NCI-H1417 (cell line): ENCODE data around the gene TLE6.
A peak's percentile ranks its signal among the peaks of the same experiment; 100 is the strongest.
"Not testable (repeated sequence)": the region's sequence is repeated elsewhere in the genome, so short reads cannot be mapped to it uniquely, and the experiment has no call there.

Experiments
- DNase-seq, 3 experiments: peaks; one replicate each; lab custom pipeline; 2025; lab: John Stamatoyannopoulos, UW

Gene TLE6

GRCh38 chr19:2977001-2977745 lies at the start of gene TLE6:
TLE6 (plus strand) TSS chr19:2977564; CDS start chr19:2978234, 670 bp downstream.
- DNase-seq: peak; percentile 98 to 99 (median 99)

GRCh38 chr19:2933490-2933910 lies 43.9 kb upstream of the TLE6 start:
- no peak for DNase-seq

DNA sequence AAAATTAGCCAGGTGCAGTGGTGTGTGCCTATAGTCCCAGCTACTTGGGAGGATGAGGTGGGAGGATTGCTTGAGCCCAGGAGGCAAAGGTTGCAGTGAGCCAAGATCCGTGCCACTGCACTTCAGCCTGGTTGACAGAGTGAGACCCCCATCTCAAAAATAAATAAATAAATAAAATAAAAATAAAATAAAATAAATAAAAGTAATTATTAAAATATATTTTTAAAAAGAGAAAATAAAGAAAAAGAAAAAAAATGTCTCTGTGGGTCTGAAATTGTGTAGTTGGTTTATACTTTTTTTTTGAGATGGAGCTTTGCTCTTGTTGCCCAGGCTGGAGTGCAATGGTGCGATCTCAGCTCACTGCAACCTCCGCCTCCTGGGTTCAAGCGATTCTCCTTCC lies 41.5 kb upstream of the TLE6 start:
- not testable (repeated sequence) for DNase-seq

- no peak for DNase-seq
Measured at GRCh38 chr19:2942928-2943640, 34.3 kb upstream of the TLE6 start.

GRCh38 chr19:2944403-2944774 lies 33.0 kb upstream of the TLE6 start:
- DNase-seq: no peak

DNA sequence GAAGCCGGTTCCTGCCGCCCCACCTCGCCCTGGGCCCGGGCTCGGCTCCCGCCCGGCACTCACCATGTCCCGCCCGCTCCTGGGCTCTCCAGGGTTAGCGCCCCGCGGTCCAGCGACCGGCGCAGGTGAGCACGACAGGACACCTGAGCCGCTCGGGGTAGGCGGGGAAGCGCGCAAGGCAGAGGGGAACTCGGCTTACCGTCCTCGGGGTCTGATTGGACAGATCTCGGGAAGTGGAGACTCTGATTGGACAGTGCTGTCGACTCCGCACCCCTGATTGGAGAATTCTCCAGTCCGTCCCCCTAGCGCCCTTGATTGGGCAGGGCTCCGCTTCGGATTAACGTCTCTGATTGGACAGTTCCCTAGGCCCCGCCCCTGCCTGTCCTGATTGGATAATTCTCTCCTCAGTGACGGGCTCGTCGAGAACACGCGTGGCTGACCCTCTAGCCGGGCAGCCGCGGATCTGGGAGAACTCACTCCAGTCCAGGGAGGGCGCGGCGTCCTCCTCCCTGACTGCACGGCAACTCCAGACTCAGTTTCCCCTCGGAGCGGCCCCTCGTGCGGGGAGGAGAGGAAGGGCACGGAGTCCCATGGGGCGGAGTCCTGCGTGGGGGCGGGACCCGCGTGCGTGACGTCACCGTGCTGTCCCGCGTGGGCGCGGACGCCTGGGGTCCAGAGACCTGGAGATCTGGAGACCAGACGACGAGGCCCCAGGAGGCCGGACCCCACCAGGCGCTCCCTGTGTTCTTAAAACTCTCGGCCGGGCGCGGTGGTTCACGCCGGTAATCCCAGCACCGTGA lies 32.4 kb upstream of the TLE6 start, which contains the start of gene ZNF77:
TSS of gene ZNF77 (minus strand) at position 197 of the 800 bp plus-strand sequence. CDS start at position 66, 131 bp downstream.
- peak; percentile 100 for DNase-seq

GRCh38 chr19:2945575-2946184 lies 31.7 kb upstream of the TLE6 start:
- DNase-seq: no peak

DNA sequence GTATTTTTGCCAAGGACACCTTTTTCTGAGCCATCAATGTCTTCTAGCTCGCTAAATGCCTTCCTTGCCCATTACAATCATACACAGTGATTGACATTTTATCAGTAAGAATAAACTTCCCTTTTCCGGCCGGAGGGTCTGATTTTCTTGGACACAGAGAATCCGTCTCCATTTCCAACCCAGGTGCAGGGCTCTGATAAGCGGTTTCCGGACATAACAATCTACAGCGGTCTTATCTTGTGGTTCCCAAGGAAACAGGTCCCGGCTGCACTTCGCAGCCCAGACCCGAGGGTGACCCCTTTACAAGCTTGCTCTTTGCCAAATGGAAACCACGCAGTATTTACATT lies 27.5 kb upstream of the TLE6 start:
- peak in 1 of 3 experiments; percentile 72 for DNase-seq

GRCh38 chr19:2950286-2951124 lies 26.9 kb upstream of the TLE6 start:
- peak; percentile 99 to 100 (median 100) for DNase-seq

- peak in 2 of 3 experiments; percentile 26 to 64 for DNase-seq
Measured at GRCh38 chr19:2952953-2953481, 24.3 kb upstream of the TLE6 start.

- DNase-seq: no peak
Measured at GRCh38 chr19:2957160-2957559, 20.2 kb upstream of the TLE6 start.

DNA sequence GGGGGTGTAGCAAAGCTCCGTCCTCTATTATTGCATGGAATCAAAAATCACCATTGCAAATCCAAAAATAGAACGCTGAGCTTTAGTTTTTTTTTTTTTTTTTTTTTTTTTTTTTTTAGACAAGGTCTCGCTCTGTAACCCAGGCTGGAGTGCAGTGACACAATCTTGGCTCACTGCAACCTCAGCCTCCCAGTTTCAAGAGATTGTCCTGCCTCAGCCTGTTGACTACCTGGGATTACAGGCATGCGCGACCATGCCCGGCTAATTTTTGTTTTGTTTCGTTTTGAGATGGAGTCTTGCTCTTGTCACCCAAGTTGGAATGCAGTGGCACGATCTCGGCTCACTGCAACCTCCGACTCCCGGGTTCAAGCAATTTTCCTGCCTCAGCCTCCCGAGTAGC lies 17.2 kb upstream of the TLE6 start:
- DNase-seq: no peak

DNA sequence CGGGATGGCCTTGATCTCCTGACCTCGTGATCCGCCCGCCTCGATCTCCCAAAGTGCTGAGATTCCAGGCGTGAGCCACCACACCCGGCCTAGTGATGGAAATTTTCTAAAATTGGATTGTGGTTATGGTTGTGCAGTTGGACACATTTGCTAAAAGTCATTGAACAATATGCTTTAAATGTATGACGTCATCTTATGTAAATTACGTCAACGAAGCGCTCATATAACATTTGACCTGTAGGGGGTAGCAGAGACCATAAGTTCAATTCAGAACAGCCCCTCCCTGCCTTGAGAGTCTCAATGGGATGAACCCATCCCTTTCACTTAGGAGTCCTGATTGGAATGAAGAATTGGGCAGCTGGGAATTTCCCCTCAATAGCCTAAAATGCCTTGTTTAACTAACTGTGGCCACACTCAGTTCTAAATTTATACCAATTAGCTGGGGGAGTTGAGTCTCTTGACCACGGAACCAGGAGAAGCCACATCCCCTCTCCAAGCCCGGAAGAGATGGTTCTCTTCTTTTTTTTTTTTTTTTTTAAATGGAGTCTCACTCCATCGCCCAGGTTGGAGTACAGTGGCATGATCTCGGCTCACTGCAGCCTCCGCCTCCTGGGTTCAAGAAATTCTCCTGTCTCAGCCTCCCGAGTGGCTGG lies 15.2 kb upstream of the TLE6 start:
- peak; percentile 72 to 94 (median 92) for DNase-seq

- DNase-seq: no peak
Measured at GRCh38 chr19:2963122-2963521, 14.2 kb upstream of the TLE6 start.

- not testable (repeated sequence) for DNase-seq
Measured at GRCh38 chr19:2963631-2964030, 13.7 kb upstream of the TLE6 start.

GRCh38 chr19:2964874-2965273 lies 12.5 kb upstream of the TLE6 start:
- DNase-seq: no peak

DNA sequence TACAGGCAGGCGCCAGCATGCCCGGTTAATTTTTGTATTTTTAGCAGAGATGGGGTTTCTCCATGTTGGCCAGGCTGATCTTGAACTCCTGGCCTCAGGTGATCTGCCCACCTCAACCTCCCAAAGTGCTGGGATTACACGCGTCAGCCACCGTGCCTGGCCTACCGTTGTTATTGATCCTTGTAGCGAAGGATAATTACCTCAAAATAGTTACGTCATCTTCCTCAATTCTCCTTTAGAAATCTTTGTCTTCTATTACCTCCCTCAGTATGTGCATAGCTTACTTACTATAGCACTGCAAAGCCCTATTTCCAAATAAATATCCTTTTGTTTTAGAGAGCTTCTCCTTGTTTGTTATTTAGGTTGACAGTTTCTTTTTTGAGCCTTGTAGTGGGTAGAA lies 9.4 kb upstream of the TLE6 start:
- no peak for DNase-seq

DNA sequence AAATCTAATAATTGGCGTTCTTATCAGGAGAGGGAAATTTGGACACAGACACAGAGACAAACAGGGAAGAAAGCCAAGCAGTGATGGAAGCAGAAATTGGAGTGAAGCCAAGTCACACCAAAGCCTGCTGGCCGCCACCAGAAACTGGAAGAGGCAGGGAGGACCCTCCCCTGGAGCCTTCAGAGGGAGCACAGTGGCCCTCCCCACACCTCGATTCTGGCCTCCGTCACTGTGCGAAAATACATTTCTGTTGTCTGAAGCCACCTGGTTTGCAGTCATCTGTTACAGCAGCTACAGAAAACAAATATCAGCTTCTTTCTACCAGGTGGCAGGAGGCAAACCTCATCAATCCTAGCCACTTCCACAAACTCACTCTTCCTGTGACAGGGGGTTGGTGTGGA lies 8.3 kb upstream of the TLE6 start:
- peak; percentile 88 to 98 (median 91) for DNase-seq

DNA sequence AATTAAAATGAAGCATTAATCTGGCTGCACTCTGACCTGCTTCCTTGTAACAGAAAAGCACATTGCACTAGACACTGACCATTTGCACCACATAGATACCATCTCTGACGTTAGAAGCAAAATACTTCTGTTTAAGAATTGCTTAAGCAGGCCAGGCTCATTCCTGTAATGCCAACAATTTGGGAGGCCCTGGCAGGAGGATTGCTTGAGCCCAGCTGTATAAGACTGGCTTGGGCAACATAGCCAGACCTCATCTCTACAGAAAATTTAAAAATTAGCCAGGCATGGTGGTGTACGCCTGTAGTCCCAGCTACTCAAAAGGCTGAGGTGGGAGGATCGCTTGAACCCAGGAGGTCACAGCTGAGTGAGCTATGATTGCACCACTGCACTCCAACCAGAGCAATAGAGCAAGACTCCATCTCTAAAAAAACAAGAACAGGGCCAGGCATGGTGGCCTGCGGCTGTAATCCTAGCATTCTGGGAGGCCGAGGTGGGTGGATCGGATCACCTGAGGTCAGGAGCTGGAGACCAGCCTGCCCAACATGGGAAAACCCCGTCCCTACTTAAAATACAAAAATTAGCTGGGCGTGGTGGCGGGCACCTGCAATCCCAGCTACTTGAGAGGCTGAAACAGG lies 7.0 kb upstream of the TLE6 start:
- no peak for DNase-seq

GRCh38 chr19:2973229-2973628 lies 4.1 kb upstream of the TLE6 start:
- DNase-seq: peak in 1 of 3 experiments; percentile 20
